NCI-H2171 (cell line): ENCODE data around the gene SCG5.

ENCODE experiments used
- DNase-seq: peaks from one replicate; lab custom pipeline; 2025; lab: John Stamatoyannopoulos, UW

The SCG5 gene

GRCh38 chr15:32691689-32692038 is 50.2 kb downstream of the SCG5 start:
- DNase-seq, result no peak

- no peak for DNase-seq
Observed at GRCh38 chr15:32692286-32692685, 50.8 kb downstream of the SCG5 start.

- DNase-seq, result no peak
Observed at GRCh38 chr15:32694222-32694983, 52.9 kb downstream of the SCG5 start.

- DNase-seq, result no peak
Observed at GRCh38 chr15:32698773-32699390, 57.4 kb downstream of the SCG5 start.

- DNase-seq, result no peak
Observed at GRCh38 chr15:32700501-32701150, 59.1 kb downstream of the SCG5 start.

GRCh38 chr15:32701863-32702262 is 60.4 kb downstream of the SCG5 start:
- no peak for DNase-seq

GRCh38 chr15:32704395-32704981 is 63.0 kb downstream of the SCG5 start:
- no peak for DNase-seq

- no peak for DNase-seq
Observed at GRCh38 chr15:32705446-32705845, 63.9 kb downstream of the SCG5 start.

GRCh38 chr15:32706704-32707103 is 65.2 kb downstream of the SCG5 start:
- DNase-seq, result no peak

GRCh38 chr15:32707436-32707835 is 65.9 kb downstream of the SCG5 start:
- DNase-seq, result no peak

GRCh38 chr15:32709295-32710033 is 68.0 kb downstream of the SCG5 start:
- DNase-seq, result no peak

- DNase-seq, result no peak
Observed at GRCh38 chr15:32715276-32715675, 73.8 kb downstream of the SCG5 start.

GRCh38 chr15:32716216-32716914 is 74.9 kb downstream of the SCG5 start:
- no peak for DNase-seq

- DNase-seq, result no peak
Observed at GRCh38 chr15:32716915-32717425, 75.5 kb downstream of the SCG5 start.

- DNase-seq, result no peak
Observed at GRCh38 chr15:32717426-32718226, 76.1 kb downstream of the SCG5 start, which contains the start of gene GREM1. GREM1 (plus strand) TSS chr15:32718004; CDS start chr15:32730691, 12,687 bp downstream.

- DNase-seq, result no peak
Observed at GRCh38 chr15:32718227-32718820, 76.8 kb downstream of the SCG5 start.

- no peak for DNase-seq
Observed at GRCh38 chr15:32718821-32719716, 77.6 kb downstream of the SCG5 start.

- DNase-seq, result no peak
Observed at GRCh38 chr15:32721596-32721995, 80.1 kb downstream of the SCG5 start.

GRCh38 chr15:32722136-32722535 is 80.6 kb downstream of the SCG5 start:
- no peak for DNase-seq
